HG03565 (cell line): ENCODE data around the gene CYP2U1.
"Not testable (repeated sequence)": the region's sequence is repeated elsewhere in the genome, so short reads cannot be mapped to it uniquely, and the experiment has no call there.

Source experiments
- ATAC-seq: cut with Tn5 transposase; IDR thresholded peaks from one replicate; pipeline ENCODE4 v1.9.1; 2021; ENCODE audit warnings: mild to moderate bottlenecking, moderate library complexity; ENCODE audit not compliant: unreplicated experiment

The CYP2U1 gene

GRCh38 chr4:107916623-107917022, 14.7 kb upstream of the CYP2U1 start:
- no peak for ATAC-seq

DNA sequence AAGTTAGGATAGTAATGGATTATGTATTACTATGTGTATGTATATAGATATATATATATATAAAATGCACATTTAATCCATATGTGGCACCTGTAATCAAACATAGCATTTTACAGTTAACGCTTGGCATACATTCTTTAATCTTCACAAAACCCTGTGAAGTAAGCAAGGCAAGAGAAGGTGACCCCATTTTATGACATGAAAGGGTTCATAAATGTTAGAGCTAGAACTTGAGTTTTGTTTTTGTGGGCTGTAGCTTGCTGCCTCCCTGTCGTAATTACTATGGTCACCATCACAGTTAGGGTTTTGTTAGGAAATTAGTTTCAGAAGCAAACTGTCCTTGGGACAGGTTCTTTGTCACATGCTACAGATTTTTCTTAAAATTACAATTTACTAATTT, 13.8 kb upstream of the CYP2U1 start:
- no peak for ATAC-seq

GRCh38 chr4:107922486-107923473, 8.6 kb upstream of the CYP2U1 start:
- no peak for ATAC-seq

GRCh38 chr4:107925713-107926112, 5.6 kb upstream of the CYP2U1 start:
- not testable (repeated sequence) for ATAC-seq

DNA sequence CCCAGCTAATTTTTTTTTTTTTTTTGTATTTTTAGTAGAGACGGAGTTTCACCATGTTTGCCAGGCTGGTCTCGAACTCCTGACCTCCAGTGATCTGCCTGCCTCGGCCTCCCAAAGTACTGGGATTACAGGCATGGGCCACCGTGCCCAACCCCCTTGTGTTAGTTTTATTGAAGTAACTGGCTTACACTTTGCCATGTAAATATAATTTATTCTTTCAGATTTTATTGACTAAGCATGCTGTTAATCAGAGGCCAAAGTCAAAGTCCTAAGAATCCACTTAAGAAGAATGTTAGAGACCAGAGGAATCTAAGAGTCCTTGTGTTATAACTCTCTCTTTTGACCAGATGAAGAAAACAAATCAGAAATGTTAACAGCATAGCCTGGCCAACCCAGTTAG, 4.5 kb upstream of the CYP2U1 start:
- ATAC-seq: not testable (repeated sequence)

DNA sequence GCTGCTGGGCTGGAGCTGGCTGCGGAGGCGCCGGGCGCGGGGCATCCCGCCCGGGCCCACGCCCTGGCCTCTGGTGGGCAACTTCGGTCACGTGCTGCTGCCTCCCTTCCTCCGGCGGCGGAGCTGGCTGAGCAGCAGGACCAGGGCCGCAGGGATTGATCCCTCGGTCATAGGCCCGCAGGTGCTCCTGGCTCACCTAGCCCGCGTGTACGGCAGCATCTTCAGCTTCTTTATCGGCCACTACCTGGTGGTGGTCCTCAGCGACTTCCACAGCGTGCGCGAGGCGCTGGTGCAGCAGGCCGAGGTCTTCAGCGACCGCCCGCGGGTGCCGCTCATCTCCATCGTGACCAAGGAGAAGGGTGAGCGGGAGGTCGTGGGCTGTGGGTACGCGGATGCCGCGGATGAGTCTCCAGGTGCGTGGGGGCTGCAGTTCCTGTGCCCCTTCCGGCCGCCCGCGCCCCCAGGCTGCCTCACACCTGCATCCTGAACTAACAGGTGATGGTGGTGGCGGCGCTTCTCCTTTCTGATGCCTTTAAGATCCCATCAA, 499 bp downstream of the CYP2U1 start:
- no peak for ATAC-seq

DNA sequence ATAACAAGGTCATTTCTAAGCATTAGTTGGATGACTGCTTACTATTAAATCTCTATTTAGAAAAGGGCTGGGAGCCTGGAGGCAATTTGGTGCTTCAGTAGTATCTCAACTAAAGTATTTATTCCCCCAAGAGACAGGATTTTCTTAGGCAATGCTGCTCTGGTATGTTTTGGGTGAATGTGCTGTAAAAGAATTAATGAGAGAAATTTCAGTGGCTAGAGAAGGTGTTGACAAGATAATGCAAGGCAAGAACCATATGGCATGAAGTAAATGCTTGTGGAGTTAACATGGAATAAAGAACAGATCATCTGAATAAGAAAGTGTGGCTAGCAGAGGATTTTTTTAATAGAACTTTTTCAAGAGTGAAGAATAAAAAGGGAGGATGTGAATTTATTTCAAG, 3.9 kb downstream of the CYP2U1 start:
- ATAC-seq: no peak

DNA sequence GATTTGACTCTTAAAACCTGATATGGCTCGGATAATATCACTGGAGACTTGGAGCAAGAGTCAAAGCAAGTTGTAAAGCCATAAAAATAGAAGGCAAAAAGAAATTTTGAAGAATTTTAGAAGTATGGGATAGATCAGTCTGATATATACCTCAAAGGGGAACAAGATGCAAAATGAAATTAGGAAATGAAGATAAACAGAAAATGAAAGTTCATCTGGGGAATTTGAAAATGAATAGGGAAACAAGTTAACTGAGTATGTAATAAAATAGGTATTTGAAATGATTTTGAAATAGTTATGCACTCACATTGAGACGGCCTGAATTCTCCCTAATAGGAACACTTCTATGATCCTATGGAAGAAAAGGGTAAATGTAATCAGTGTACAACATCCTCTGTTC, 5.7 kb downstream of the CYP2U1 start:
- ATAC-seq: no peak

DNA sequence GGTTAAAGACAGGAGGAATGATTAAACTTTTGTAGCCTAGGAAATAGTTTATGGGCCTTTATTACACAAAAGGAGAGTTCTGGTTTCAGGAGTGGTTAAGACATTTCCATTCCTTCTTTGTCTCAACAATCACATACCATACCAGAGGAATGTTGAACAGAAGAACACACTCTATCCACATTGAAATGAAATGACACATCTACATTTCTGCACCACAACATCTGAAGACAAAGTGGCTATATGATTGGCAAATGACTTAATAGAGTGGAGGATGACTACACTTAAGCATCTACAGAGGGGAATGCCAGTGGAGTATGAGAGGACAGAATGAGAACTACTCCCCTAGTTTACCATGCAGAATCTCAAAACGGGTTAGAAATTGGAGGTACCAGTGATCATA, 8.0 kb downstream of the CYP2U1 start:
- no peak for ATAC-seq

- ATAC-seq: no peak
These were observed 14.5 kb downstream of the CYP2U1 start for GRCh38 chr4:107945809-107946208.

DNA sequence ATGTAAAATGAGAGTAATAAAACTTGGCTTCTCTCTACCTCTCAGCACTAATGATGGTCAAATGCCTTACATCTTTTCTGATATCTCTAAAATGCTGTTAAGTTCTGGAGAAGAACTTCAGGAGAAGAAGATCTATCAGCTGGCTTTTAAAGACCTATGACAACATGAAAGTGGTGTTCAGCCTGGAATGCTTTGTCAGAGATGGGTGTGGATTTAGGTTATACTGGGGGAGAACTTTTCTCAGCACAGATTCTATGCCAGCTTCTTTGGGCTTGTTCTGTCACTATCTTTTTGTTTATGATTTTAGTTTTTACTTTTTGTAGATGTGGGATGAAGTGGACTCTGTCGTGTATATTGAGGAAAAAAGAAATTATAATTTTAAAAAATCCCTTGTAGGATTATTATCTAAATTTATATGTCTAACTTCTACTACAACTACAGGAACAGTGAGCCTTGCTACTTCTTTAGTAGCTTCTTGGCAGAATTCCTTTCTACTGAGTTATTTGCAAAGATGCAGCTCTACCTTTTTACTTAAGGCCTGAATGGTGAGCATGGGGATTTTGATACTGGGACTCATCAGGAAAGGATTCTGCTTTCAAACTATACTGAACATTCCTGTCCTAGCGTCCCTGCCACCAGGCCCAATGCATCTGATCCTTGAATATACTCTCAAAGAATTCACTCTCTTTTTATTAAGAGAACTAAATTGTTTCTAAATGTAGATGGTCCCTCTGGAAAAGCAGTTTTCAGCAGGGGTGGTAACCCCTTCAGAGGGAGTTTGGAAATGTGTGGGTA, 19.6 kb downstream of the CYP2U1 start:
- ATAC-seq: no peak

GRCh38 chr4:107951551-107951950, 20.2 kb downstream of the CYP2U1 start:
- no peak for ATAC-seq

DNA sequence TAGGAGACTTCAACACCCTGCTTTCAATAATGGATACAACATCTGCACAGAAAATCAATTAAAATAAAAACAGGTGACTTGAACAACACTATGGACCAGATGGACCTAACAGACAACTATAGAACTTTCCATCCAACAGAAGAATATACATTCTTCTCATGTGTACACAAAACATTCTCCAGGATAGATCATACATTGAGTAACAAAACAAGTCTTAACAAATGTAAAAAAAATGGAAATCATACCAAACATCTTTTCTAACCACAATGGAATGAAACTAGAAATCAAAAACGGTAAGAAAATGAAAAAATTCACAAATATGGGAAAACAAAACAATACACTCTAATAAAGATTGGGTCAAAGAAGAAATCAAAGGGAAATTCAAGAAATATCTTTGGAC, 24.7 kb downstream of the CYP2U1 start:
- no peak for ATAC-seq

GRCh38 chr4:107966903-107967302, 35.6 kb downstream of the CYP2U1 start:
- no peak for ATAC-seq

- ATAC-seq: not testable (repeated sequence)
These were observed 36.2 kb downstream of the CYP2U1 start for GRCh38 chr4:107967519-107967918.

DNA sequence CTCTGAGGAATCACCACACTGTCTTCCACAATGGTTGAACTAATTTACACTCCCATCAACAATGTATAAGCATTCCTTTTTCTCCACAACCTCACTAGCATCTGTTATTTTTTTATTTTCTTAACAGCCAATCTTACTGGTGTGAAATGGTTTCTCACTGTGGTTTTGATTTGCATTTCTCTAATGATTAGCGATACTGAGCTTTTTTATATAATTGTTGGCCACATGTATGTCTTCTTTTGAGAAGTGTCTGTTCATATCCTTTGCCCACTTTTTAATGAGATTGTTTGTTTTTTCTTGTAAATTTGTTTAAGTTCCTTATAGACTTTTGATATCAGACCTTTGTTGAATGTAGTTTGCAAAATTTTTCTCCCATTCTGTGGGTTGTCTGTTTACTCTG, 36.6 kb downstream of the CYP2U1 start:
- ATAC-seq: not testable (repeated sequence)

GRCh38 chr4:107970063-107970798, 38.9 kb downstream of the CYP2U1 start:
- ATAC-seq: no peak

DNA sequence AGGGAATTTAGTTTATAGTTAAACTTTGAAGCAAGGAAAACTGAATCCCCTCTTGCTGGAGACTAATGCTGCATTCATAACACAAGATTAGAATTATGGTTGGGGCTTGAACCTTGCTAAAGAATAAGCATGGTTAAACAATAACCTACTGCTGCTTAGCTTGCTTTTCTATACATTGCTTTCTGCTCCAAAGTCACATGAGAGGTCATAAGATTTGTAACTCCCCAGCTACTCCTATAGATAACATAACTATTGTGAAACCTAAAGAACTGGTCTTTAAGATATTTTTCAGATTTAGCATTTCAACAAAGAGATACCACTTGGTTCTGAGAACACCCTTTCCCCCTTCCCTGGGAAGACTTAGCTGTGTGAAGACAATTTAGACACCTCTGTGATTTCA, 41.3 kb downstream of the CYP2U1 start:
- ATAC-seq: no peak

DNA sequence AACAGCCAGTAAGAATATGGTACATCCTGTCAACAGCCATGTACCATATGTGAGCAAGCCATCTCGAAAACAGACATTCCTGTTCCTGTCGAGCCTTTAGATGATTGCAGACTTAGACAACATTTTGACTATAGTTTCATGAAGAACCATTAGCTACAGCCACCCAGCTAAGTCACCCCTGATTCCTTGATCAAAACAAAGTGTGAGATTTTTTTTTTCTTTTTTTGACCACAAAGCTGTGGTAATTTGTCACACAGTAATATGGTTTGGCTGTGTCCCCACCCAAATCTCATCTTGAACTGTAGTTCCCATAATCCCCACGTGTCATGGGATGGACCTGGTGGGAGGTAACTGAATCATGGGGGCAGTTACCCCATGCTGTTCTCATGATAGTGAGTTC, 43.2 kb downstream of the CYP2U1 start:
- no peak for ATAC-seq

GRCh38 chr4:107977482-107977881, 46.1 kb downstream of the CYP2U1 start:
- no peak for ATAC-seq
